GM18520 (cell line): ENCODE data around the gene AHRR.
"Not testable (repeated sequence)": the region's sequence is repeated elsewhere in the genome, so short reads cannot be mapped to it uniquely, and the experiment has no call there.

Experiments
- ATAC-seq: cut with Tn5 transposase; IDR thresholded peaks from one replicate; pipeline ENCODE4 v1.9.1; 2021; ENCODE audit not compliant: unreplicated experiment

The AHRR gene

DNA sequence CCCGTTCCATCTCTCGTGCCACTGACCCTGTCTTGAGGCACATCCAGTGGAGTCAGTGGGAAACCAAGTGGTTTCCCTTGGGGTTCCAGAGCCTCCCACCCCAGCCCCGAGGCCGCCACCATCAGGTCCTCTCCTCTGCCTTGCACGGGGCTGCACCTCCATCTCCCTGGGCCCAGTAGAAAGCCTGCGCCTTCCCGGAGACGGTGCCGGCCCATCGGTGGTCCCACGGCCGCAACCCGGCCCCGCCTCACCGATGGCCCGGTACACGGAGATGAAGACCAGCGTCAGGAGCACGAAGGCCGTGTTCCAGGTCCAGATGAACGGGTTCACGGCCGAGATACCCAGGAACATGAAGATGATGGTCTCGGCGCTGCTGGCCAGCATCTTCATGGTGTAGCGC lies 161.5 kb downstream of the AHRR start:
- no peak for ATAC-seq

DNA sequence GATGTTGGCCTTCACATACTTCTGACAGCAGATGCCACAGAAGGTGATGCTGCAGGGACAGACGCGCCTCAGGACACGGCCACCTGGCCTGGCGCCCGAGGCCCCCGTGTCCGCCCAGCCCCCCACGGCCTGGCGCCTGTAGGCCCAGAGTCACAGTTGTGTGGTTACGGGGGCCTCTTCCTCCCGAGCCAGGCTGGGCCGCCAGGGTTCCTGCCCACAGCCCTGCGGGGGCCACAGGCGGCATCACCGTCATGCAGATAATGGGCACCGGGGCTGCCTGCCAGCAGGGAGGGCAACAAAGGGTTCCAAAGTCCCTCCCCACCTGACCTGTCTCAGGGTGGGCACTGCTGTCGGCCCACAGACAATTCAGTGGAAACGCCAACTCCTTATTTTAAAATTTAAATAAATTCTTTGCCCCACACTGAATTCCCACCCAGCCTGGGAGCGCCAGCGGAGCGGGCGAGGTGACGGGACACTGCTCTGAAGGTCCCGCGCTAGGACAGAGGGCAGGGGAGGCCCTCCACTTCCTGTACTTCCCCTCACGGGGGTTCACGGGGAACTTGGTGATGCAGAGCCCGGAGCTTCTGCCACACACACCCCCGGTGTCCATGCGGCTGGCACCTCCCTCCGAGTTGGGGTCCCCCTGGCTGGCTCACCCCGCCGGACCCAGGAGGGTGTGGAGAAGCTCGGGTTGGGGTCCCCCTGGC lies 162.1 kb downstream of the AHRR start:
- no peak for ATAC-seq

DNA sequence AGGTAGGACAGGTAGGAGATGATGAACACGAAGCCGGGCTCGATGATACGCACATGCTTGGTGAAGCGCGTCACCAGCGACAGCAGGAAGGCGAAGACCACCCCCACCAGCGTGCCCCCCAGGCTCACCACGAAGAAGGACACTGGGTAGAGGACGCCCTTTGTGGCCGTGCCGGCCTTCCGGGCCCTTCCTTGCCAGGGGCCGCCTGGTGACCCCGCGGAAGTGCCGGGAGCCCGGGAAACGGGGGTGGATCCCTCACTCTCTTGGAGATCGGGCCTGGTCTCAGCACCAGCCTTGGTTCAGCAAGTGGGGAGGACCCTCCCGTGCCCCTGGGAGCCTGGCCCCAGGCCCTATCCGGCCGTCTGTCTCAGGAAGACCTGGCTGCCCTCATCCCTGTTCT lies 163.0 kb downstream of the AHRR start:
- no peak for ATAC-seq

DNA sequence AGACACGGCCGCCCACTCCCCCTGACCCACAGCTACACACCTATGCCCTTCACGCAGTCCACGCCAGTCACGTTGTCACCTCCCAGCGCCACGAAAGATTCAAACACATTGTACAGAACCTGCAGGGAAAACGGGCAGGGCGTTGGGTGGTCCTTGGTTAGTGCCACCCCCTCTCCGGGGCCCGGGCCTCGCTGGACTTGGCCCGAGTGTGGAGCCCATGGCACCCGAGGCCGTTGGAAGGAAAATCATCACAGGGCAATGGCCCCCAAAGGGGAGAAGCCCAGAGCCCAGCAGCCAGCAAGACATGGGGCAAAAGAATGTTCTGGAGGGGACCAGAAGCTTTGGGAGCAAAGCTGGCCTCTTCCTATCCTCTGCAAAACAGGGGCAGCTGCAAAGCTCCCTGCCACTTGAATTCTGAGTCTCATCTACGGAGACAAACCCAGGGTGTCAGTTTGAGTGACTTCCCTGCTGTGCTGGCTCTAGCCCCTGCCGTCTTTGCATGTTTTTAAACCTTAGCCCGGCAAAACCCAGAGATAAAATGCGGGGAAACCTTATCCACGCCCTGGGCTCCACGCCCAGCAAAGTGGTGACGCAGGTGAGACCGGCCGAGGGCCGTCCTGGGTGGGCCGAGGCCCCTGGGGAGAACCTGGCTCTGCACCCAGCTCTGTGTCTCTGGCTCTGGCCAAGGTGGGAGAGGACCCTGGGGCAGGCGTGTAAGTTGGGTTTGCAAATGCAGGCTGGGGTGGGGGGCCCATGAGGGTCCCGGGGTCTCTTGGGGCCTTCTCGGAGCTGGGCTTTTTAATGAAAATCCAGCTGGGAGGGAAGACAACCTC lies 163.8 kb downstream of the AHRR start:
- no peak for ATAC-seq

DNA sequence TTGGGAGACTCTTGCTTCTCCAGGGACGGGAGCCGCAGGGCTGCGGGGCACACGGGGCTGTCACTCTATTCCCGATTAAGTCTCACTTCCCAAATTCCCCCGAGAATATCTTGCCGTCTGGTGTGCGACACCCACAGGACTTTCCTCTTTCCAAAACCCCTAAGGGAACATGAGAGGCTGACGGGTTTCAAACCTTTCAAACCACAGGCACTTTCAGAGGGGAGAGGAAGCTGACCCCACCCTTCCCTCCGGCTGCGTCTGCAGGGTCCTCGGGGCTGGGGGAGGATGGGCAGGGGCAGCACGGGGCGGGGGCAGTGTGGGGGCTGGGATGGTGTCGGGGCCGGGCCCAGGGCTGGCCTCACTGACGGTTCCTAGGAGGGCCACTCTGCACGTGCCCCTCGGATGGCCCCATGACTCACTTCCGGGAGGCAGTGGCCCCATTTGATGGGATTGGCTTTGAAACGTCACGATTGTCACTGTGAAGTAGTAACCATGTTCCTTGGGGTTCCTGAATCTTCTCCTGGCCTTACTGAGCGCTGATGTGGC lies 164.5 kb downstream of the AHRR start:
- no peak for ATAC-seq

DNA sequence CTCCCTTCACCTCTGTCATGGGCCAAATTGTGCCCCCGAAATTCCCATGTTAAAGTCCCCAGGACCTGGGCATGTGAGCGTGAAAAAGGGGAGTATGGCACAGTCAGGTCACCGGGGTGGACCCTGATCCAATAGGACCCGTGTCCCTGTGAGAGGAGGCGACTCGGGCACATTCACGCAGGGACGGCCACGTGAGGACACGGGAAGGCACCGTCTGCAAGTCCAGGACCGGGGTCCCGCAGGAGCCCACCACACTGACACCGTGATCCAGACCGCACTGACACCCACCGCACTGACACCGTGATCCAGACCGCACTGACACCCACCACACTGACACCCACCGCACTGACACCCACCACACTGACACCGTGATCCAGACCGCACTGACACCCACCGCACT lies 165.1 kb downstream of the AHRR start:
- not testable (repeated sequence) for ATAC-seq
